ENCODE measurements around the gene OR52K2.
"Not testable (repeated sequence)": the region's sequence is repeated elsewhere in the genome, so short reads cannot be mapped to it uniquely, and the experiment has no call there.

DNA sequence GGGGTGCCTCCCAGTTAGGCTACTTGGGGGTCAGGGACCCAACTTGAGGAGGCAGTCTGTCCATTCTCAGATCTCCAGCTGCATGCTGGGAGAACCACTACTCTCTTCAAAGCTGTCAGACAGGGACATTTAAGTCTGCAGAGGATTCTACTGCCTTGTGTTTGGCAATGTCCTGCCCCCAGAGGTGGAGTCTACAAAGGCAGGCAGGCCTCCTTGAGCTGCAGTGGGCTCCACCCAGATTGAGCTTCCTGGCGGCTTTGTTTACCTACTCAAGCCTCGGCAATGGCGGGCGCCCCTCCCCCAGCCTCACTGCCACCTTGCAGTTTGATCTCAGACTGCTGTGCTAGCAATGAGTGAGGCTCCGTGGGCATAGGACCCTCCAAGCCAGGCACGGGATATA lies 42.9 kb upstream of the OR52K2 start:
- TF ChIP-seq, protein P1, sequence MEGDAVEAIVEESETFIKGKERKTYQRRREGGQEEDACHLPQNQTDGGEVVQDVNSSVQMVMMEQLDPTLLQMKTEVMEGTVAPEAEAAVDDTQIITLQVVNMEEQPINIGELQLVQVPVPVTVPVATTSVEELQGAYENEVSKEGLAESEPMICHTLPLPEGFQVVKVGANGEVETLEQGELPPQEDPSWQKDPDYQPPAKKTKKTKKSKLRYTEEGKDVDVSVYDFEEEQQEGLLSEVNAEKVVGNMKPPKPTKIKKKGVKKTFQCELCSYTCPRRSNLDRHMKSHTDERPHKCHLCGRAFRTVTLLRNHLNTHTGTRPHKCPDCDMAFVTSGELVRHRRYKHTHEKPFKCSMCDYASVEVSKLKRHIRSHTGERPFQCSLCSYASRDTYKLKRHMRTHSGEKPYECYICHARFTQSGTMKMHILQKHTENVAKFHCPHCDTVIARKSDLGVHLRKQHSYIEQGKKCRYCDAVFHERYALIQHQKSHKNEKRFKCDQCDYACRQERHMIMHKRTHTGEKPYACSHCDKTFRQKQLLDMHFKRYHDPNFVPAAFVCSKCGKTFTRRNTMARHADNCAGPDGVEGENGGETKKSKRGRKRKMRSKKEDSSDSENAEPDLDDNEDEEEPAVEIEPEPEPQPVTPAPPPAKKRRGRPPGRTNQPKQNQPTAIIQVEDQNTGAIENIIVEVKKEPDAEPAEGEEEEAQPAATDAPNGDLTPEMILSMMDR (IDR thresholded peaks at IDR 0.05), result not testable (repeated sequence)
- not testable (repeated sequence) for TF ChIP-seq EZH2 (IDR thresholded peaks at IDR 0.05; ENCODE audit: borderline replicate concordance, insufficient read depth, low read depth, low read length, poor library complexity, severe bottlenecking)

Measured in B cell (primary cell).